GM18909 (cell line): ENCODE data around the gene TLR1.

Experiments used
- ATAC-seq: cut with Tn5 transposase; IDR thresholded peaks from one replicate; pipeline ENCODE4 v1.9.1; 2021; ENCODE audit warnings: mild to moderate bottlenecking; ENCODE audit not compliant: unreplicated experiment, poor library complexity

The TLR1 gene, protein sequence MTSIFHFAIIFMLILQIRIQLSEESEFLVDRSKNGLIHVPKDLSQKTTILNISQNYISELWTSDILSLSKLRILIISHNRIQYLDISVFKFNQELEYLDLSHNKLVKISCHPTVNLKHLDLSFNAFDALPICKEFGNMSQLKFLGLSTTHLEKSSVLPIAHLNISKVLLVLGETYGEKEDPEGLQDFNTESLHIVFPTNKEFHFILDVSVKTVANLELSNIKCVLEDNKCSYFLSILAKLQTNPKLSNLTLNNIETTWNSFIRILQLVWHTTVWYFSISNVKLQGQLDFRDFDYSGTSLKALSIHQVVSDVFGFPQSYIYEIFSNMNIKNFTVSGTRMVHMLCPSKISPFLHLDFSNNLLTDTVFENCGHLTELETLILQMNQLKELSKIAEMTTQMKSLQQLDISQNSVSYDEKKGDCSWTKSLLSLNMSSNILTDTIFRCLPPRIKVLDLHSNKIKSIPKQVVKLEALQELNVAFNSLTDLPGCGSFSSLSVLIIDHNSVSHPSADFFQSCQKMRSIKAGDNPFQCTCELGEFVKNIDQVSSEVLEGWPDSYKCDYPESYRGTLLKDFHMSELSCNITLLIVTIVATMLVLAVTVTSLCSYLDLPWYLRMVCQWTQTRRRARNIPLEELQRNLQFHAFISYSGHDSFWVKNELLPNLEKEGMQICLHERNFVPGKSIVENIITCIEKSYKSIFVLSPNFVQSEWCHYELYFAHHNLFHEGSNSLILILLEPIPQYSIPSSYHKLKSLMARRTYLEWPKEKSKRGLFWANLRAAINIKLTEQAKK

DNA sequence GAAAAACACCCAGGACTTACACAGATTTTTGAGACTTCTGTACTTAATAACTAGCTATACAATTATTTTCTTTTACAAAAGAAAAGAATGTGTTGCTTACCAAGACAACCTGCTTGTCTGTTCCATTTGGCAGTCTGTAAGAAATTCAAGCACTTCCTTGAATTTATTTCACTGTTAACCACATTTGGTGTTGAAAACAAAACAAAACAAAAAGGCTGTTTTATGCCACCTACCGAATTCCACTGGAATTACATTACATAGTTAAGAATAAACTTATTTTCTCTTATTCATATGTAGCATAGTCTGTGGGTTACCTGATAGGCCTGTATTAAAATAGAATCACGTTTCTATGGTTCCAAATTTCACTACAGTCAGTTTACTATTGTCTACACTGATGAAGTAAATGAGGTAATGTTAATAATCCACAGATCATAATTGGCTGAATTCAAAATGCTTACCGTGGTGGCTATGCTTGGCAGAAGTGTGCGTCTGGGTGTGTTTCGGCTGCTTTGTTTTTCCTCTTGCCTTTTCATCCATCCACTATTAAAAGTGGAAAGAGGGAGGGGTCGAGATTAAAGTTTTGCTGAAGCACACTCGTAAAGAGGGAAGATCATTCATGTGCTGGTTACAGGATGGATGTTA lies at the start of gene TLR1:
TLR1 (minus strand) TSS at position 138 of the 642 bp plus-strand sequence. CDS start 5,960 bp downstream, outside the sequence.
- peak; percentile 29 for ATAC-seq

DNA sequence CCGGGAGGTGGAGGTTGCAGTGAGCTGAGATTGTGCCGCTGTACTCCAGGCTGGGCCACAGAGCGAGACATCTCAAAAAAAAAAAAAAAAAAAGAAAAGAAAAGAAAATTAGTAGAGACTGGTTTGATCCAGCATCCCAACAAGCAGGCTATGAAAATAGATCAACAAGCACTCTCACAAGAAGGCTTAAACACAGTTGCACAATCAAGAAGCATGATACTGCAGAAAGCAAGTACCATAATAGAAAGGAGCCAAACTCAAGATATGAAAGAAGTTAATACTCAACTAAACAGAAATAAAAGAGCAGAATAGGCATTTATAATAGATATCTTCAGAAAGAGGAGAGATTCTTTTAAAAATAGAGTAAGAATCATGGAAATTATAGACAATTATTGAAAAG lies 41.4 kb upstream of the TLR1 start:
- no peak for ATAC-seq

DNA sequence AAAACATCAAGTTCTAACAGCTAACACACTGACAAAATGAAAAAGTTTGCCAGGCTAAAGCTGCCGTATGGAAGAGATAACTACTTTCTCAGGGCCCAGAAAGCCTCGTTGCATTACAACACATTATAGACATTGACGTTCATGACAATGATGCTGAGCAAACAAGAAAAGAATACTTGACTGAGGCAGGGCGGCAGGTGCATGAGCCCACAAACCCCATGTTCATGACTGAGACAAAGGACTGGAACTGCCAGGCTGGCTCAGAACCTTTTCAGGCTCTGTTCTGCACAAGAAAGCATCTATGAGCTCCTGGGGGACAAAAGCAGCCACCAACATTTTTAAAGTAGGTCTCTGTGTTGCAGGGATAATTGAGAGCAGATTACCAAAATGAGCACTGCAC lies 38.4 kb upstream of the TLR1 start:
- no peak for ATAC-seq

DNA sequence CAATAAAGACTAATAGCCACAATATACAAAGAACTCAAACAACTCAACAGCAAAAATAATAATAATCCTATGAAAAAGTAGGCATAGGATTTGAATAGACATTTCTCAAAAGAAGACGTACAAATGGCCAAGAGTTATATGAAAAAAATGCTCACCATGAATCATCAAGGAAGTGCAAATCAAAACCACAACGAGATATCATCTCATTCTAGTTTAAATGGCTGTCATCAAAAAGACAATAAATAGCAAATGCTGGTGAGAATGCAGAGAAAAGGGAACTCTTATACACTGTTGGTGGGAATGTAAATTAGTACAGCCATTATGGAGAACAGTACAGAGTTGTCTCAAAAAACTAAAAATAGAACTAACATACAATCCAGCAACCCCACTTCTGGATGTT lies 33.3 kb upstream of the TLR1 start:
- ATAC-seq, result no peak

DNA sequence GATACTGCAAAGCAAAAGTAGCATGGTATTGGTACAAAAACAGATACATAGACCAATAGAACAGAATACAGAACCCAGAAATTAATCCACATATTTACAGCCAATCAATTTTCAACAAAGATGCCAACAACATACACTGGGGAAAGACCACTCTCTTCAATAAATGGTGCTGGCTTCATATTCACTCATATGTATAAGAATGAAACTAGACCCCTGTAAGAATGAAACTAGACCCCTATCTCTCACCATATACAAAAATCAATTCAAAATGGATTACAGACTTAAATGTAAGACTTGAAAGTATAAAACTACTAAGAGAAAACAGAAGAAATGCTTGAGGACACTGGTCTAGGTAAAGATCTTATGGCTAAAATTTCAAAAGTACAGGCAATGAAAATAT lies 32.7 kb upstream of the TLR1 start:
- no peak for ATAC-seq

DNA sequence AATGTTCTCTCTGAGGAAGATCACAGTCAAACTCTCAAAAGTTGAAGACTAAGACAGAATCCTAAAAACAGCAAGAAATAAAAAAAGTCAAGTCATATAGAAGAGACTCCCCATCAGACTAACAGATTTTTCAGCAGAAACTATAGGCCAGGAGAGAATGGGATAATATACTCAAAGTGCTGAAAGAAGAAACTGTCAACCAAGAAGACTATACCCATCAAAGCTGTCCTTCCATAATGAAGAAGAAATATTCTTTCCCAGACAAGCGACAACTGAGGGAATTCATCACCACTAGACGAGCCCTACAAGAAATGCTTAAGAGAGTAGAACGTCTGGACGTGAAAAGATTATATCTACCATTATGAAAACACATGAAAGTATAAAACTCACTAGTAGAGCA lies 30.0 kb upstream of the TLR1 start:
- no peak for ATAC-seq

DNA sequence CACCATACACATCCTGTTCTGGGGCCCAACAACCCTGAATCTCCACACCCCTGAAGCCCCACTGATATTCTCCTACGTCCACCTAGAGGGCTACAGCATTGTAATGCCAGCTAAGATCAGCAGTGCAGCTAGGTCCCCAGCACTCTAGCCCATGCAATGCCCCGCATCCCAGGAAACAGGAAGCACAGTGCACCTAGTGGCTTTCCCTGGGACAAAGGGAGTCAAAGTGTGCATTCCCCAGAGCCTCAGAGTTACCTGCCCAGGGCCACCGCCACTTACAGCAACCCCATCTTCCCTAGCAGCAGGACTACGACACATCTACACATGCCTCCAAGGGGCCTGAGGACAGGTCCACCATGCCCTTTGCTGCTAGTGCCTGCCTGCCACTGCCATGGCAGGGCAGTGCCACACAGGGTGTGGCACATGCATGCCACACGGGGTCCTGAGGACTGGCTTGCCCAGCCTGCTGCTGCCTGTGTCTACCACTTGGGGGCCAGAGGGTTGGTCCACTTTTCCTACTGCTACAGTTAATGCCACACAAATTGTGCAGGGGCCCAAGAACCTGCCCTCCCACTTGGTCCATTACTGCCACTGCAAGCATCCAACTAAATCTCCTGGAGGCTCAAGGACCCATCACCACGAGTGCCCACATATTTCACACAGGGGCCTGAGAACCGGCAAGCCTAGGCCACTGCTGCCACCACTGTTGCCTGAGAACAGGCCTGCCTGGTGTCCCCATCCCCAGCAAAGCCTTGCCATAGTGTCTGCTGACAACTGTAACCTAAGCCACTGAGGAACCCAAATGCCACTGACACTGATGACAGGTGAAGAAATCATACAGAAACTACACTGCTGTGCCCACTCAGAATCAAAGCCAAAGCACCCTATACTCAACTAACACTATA lies 28.3 kb upstream of the TLR1 start:
- ATAC-seq, result no peak

DNA sequence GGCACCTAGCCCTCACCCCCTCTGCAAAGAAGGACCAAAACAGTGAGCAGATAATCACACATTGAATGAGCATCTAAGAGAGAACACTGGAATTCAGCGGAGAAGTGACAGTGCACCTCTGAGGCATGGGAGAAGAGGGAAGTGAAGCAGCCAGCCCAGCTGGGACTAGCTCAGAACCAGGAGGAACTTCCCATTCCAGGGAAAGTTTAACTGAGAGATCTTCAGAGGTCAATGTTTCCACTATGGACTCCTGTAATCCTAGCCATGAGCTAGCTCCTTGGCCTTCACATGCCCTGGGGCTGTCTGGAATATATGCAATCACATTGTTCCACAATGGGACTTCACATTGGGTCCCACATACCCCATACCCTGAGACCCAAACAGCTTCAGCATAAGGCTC lies 27.6 kb upstream of the TLR1 start:
- no peak for ATAC-seq

DNA sequence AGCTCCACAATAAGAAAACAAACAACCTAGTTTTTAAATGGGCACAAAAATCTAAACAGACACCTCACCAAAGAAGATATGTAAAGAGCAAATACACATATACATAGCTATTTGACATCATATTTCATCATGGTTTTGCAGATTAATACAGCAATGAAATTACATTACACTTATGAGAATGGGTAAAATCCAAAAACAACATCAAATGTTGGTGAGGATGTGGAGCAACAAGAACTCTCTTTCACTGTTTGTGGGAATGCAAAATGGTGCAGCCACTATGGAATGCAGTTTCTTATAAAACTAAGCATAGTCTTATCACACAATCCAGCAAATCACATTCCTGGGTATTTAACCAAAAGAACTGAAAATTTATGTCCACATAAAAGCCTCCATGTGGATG lies 27.1 kb upstream of the TLR1 start:
- no peak for ATAC-seq

DNA sequence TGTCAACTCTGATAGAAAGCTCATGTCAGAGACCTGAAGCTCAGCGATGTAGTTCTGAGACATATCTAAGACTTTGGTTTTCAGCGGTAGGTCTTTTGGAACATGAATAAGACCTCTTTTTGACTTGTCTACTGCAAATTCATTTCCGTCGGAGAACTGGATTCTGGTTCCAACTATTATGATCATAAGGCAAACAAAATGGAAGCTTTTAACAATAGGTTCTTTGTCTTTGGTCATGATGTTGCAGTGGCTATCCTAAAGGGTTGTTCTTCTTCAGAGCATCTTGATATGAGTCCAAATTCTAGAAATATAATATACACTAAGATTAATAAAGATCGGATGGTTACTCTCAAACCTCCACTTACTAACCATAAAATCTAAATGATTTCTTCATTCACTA lies 24.6 kb upstream of the TLR1 start:
- ATAC-seq, result no peak

DNA sequence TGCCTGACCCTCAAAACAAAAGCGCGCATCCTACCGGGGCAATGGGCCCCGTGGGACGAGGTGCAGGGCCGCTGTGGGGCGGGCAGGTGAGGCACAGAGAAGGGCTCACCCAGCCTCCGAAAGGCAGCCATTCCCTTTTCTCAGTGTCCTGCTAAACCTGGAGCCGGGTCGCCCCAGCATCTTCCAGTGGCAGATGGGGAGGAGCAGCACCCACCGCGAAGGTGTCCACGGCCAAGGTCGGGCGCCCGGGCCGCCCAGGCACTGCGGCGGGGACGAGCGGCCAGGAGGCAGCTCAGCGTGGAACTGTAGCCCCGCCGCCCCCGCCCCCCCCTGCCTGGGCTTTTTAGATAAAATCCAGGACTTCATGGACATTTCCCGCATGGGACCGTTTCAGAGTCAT lies 19.2 kb upstream of the TLR1 start:
- ATAC-seq, result no peak

DNA sequence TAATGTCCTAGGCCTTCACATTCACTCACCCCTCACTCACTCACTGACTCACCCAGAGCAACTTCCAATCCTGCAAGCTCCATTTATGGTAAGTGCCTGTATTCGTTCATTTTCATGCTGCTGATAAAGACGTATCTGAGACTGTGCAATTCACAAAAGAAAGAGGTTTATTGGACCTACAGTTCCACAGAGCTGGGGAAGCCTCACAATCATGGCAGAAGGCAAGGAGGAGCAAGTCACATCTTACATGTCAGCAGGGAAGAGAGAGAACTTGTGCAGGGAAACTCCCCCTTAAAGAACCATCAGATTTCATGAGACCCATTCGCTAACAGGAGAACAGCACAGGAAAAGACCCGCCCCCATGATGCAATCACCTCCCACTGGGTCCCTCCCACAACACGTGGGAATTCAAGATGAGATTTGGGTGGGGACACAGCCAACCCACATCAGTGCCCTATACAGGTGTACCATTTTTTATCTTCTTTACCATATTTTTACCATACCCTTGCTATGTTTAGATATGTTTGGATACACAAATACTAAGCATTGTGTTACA lies 18.2 kb upstream of the TLR1 start:
- ATAC-seq, result no peak

DNA sequence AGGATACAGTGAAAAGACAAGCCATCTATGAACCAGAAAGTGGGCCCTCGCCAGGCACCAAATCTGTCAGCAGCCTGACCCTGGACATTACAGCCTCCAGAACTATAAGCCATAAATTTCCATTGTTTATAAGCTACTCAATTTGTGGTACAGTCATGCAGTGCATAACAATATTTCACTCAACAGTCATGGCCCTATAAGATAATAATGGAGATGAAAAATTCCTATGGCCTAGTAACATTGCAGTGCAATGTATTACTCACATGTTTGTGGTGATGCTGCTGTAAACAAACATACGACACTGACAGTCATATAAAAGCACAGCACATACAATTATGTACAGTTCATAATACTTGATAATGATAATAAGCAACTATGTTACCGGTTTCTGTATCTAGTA lies 17.1 kb upstream of the TLR1 start:
- ATAC-seq, result no peak

DNA sequence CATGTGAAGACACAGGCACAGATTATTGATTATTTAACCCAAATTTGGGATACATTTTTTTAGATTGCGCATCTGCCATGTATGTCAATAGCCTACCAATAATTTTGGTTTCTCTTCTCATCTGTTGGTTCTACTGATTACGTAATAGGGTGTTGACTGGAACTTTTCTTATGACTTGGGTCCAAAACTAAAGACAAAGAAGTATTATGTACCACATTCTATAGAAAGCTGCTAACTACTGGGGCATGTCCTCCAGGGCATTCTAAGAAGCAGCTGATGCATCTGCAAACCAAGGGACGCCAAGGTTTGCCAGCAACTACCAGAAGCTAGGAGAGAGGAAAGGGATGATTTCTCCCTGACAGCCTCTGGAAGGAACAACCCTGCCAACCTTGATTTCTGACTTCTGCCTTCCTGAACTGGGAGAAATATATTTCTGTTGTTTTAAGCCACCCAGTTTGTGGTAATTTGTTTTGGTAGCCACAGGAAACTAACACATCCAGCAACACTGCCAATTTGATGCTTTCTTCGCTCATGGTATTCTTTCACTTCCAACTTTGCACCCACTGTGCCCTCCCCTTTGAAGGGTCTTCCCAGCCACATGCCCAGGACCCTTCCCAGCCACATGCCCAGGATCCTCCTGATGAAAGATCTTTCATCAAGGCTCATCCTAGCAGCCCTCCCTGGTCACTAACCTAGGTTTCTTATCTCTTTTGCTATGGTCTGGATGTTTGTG lies 15.9 kb upstream of the TLR1 start:
- peak; percentile 52 for ATAC-seq

DNA sequence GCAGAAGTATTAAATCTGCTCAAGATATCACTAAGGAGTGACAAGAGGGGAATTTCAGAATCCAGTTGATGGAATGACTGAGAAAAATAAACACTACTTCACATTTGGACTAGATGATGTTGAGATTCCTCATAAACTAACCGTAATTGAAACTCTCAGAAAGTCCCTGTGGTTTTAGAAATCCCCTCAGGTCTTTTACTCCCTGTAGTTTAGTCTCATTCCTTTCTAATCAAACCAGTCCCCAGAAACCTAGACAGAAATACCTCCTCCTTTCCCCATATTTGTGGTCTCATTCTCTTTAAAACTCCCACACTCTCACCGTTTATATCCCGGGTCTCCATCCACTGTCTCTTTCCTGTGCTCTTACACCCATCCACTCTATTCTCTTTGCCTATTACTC lies 15.0 kb upstream of the TLR1 start:
- ATAC-seq, result no peak

DNA sequence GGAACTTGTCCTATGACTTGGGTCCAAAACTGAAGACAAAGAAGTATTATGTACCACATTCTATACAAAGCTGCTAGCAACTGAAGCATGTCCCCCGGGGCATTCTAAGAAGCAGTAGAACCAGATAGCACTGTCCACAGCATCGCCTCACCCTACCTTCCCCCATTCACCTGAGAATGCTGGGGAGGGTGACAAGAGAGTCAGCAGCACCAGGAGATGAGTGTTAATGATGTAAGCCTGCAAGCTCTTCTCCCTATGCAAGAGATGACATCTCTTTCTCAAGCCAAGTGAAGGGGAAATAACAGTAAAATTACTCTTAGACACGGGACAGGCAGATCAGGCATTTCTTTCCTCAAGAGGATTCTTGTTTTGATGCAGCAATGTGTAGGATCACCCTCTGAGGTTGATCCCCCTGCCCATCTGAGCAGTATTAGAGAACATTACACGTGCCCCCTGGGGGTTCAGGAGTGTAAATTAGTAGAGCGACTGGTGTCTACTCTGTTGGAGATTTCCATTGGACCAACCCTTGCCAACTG lies 13.9 kb upstream of the TLR1 start:
- peak; percentile 55 for ATAC-seq

DNA sequence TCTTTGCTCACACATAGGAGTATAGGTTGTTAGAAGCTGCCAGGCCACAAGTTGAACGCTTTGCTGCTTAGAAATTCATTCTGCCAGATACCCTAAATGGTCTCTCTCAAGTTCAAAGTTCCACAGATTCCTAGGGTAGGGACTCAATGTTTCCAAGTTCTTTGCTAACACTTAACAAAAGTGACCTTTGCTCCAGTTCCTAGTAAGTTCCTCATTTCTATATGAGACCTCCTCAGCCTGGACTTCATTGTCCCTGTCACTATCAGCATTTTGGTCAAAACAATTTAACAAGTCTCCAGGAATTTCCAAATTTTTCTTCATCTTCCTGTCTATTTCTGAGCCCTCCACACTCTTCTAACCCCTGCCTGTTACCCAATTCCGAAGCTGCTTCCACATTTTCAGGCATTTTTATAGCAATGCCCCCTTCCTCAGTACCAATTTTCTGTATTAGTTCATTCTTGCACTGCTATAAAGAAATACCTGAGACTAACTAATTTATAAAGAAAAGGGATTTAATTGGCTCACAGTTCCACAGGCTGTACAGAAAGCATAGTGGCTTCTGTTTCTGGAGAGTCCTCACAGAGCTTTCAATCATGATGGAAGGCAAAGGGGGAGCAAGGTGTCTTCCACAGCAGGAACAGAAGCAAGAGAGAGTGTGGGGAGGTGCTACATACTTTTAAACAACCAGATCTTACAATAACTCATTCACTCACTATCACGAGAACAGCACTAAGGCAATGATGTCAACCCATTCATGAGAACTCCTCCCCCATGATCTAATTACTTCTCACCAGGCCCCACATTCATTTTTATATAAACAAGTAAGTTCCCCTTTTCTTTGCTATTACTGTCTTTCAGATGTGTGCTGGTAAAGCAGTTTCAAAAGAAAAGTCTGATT lies 11.5 kb upstream of the TLR1 start:
- ATAC-seq, result peak; percentile 37

DNA sequence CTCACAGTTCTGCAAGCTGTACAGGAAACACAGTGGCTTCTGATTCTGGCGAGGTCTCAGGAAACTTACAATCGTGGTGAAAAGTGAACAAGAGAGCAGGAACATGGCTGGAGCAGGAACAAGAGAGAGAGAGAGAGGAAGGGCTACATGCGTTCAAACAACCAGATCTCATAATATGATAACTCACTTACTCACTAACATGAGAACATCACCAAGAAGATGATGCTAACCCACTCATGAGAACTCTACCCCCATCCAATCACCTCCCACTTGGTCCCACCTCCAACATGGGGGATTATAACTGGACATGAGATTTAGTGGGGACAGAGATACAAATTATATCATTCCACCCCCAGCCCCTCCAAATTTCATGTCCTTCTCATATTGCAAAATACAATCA lies 9.8 kb upstream of the TLR1 start:
- ATAC-seq, result no peak
